ENCODE results near the gene DLAT.
A peak's percentile ranks its signal among the peaks of the same experiment; 100 is the strongest.
"Not testable (repeated sequence)": the region's sequence is repeated elsewhere in the genome, so short reads cannot be mapped to it uniquely, and the experiment has no call there.

The DLAT gene

DNA sequence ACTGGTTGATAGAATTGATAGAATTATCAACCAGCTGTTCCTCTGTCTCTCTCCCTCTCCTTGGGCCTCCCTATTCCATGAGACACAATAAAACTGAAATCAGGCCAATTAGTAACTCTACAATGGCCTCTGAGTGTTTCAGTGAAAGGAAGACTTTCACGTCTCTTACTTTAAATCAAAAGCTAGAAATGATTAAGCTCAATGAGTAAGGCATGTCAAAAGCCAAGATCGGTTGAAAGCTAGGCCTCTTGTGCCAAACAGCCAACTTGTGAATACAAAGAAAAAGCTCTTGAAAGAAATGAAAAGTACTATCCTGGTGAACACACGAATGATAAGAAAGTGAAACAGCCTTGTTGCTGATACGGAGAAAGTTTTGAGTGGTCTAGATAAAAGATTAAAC lies 32.0 kb downstream of the DLAT start:
- peaks cover 43% of the 10 kb centered on the region for H3K36me3 Mint-ChIP-seq
- H3K9me3 Mint-ChIP-seq, result no peaks in the 10 kb centered on the region
- peaks cover 4% of the 10 kb centered on the region for H3K4me1 Mint-ChIP-seq
- H3K4me3 Mint-ChIP-seq, result no peak overlapping the region
- no peaks in the 10 kb centered on the region for H3K27me3 Mint-ChIP-seq
- H3K27ac Mint-ChIP-seq, result no peak overlapping the region
- ATAC-seq, result no peak

DNA sequence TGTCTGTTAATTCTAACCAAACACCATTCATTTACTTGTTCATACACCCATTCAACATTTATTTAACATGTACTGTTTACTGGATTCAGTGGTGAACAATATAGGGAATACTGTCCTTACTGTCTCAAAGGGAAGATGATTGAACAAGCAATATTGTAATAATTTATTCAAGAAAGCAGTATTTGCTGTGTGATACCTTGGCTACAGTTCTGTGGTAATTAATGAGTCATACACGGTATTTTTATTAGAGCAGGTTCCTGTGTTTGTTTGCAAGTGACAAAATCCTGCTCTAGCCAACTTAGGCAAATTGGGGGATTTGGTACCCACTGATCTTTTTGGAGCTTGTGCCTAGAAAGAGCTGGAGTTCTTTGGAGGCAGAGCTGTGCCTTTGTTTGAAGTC lies 32.9 kb downstream of the DLAT start:
- H3K4me1 Mint-ChIP-seq, result no peaks in the 10 kb centered on the region
- H3K4me3 Mint-ChIP-seq, result no peak overlapping the region
- no peak for ATAC-seq
- peaks cover 51% of the 10 kb centered on the region for H3K36me3 Mint-ChIP-seq
- H3K9me3 Mint-ChIP-seq, result no peaks in the 10 kb centered on the region
- H3K27ac Mint-ChIP-seq, result no peak overlapping the region
- no peaks in the 10 kb centered on the region for H3K27me3 Mint-ChIP-seq

DNA sequence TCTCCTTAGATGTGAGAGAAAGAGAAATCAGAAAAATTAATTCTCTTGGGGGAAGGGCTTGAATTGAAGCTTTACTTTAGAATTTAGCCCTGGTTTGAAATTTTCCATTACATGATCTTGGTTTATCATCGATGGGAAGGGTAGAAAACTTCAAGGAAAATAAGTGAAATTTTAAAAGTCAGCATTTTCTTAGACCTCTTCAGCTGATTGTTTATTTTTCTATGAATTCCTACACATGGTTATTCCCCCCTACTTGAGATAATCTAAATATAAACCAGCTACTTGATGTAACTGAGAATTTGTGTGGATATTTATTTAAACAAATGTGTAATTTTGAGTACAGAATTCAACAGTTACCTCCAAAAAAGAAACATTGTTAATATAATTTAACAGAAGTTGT lies 37.7 kb downstream of the DLAT start:
- no peaks in the 10 kb centered on the region for H3K9me3 Mint-ChIP-seq
- ATAC-seq, result no peak
- no peaks in the 10 kb centered on the region for H3K27me3 Mint-ChIP-seq
- H3K4me3 Mint-ChIP-seq, result no peak overlapping the region
- peaks cover 38% of the 10 kb centered on the region for H3K36me3 Mint-ChIP-seq
- H3K4me1 Mint-ChIP-seq, result no peaks in the 10 kb centered on the region
- no peak overlapping the region for H3K27ac Mint-ChIP-seq

- peaks cover 18% of the 10 kb centered on the region for H3K36me3 Mint-ChIP-seq
- peak within 1 kb of the TSS; percentile 98 for H3K27ac Mint-ChIP-seq
- H3K27me3 Mint-ChIP-seq, result no peaks in the 10 kb centered on the region
- H3K4me3 Mint-ChIP-seq, result peak within 1 kb of the TSS; percentile 99
- ATAC-seq, result peak; percentile 92
- peaks cover 33% of the 10 kb centered on the region for H3K4me1 Mint-ChIP-seq
- H3K9me3 Mint-ChIP-seq, result no peaks in the 10 kb centered on the region
Measured at GRCh38 chr11:112073941-112074811, 49.0 kb downstream of the DLAT start, which contains the start of the genes NKAPD1 and PIH1D2. NKAPD1 (plus strand) TSS chr11:112074299; CDS start chr11:112075575, 1,276 bp downstream. PIH1D2 (minus strand) TSS chr11:112074017; CDS start chr11:112073174, 843 bp downstream.

DNA sequence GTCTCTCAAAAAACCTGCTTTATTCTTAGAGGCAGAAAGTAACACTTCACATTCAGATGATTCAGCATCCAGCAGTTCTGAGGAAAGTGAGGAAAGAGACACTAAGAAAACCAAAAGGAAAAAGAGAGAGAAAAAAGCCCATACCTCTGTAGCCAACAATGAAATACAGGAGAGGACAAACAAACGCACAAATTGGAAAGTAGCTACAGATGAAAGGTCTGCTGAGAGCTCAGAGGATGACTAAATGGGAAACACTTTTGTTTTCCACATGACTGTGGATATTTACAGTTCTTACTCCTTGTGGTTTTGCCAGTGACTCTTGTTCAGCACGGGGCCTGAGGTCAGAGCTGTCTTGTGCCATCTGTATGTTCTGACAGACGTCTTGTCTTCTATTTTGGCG lies 57.5 kb downstream of the DLAT start:
- Mint-ChIP-seq H3K4me1 (peaks cover 40% of the 10 kb centered on the region), H3K36me3 (peaks cover 45% of the 10 kb centered on the region), H3K4me3 (no peak overlapping the region), H3K9me3 (no peaks in the 10 kb centered on the region), H3K27ac (peak overlapping the region; percentile 73), H3K27me3 (no peaks in the 10 kb centered on the region)
- ATAC-seq, result no peak

DNA sequence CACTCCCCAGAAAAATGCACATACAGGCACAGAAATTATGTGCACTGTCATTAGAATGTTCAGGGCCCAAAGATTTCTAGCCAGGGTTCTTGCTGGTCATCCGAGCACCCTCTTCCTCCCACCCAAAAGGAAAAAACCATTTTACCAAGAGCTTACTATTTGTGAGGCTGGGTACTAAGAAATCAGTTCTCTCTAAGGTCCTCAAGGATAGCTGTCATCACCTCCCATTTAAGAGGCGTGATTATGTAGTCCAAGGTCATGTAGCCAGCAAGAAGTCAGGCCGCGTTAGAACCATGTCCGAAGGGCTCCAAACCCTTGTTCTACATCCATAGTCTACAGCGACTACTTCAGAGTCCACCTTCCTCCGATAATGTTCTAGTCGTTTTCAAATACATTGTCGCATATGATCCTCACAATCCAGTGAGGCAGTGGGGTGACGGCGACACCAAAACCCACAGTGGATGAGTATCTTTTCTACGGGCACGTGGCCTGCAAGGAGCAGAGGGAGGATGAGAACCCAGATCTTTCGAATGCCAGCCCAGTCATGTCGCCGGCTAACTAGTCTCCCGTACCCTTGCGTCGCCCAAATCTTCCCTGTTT lies 60.7 kb downstream of the DLAT start:
- H3K27me3 Mint-ChIP-seq, result no peaks in the 10 kb centered on the region
- H3K36me3 Mint-ChIP-seq, result peaks cover 71% of the 10 kb centered on the region
- no peaks in the 10 kb centered on the region for H3K9me3 Mint-ChIP-seq
- H3K27ac Mint-ChIP-seq, result peak overlapping the region; percentile 86
- H3K4me1 Mint-ChIP-seq, result peaks cover 63% of the 10 kb centered on the region
- peak overlapping the region; percentile 97 for H3K4me3 Mint-ChIP-seq
- peak; percentile 67 for ATAC-seq

GRCh38 chr11:112086422-112087191 lies 61.4 kb downstream of the DLAT start, which contains the start of the genes SDHD and TIMM8B:
SDHD (plus strand) TSS chr11:112086873; CDS start chr11:112086908, 35 bp downstream.
TIMM8B (minus strand) TSS chr11:112086756; CDS start chr11:112086723, 33 bp downstream.
- peak; percentile 97 for ATAC-seq
- H3K4me1 Mint-ChIP-seq, result peaks cover 63% of the 10 kb centered on the region
- peaks cover 74% of the 10 kb centered on the region for H3K36me3 Mint-ChIP-seq
- H3K27ac Mint-ChIP-seq, result peak within 1 kb of the TSS; percentile 86
- H3K4me3 Mint-ChIP-seq, result peak within 1 kb of the TSS; percentile 97
- H3K9me3 Mint-ChIP-seq, result no peaks in the 10 kb centered on the region
- H3K27me3 Mint-ChIP-seq, result no peaks in the 10 kb centered on the region

DNA sequence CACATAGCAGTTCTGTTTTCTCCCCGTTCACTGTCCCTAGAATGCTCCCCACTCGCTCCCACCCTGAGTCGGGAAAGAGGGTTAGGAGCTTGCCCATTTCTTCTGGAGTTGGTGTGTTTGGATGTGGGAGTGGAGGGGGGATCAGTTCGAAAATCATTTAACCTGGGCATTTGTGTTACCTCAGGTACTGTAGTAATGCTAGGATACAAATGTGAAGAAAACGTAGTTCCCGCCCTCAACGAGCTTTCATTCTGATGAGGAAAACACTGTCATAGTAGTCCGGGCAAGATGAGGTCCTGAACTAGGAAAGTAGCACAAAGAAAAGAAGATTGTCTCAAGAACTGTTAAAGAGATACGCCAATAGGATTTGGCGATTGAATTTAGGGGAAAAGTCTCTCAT lies 62.0 kb downstream of the DLAT start:
- ATAC-seq, result no peak
- H3K4me3 Mint-ChIP-seq, result peak overlapping the region; percentile 97
- H3K36me3 Mint-ChIP-seq, result peaks cover 75% of the 10 kb centered on the region
- H3K27ac Mint-ChIP-seq, result peak overlapping the region; percentile 86
- H3K4me1 Mint-ChIP-seq, result peaks cover 63% of the 10 kb centered on the region
- no peaks in the 10 kb centered on the region for H3K27me3 Mint-ChIP-seq
- no peaks in the 10 kb centered on the region for H3K9me3 Mint-ChIP-seq

DNA sequence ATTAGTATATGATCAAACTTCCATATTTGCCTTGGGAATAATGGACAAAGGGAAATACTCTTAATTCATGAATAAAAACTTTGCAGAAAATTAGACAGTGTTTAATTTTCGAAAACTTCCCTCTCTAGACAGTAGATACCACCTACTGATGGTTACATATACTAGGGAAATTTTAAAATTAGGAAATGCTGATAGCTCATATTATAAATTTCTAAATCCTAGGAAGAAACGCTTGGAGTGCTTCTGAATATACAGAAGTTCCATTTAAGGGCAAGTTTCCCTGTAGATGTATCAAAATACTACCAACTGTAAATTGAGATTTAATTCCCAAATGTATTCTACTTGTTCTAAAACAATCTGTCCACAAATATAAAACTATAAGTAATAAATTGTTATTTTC lies 70.1 kb downstream of the DLAT start:
- peaks cover 62% of the 10 kb centered on the region for H3K36me3 Mint-ChIP-seq
- not testable (repeated sequence) for H3K9me3 Mint-ChIP-seq, H3K4me3 Mint-ChIP-seq, H3K4me1 Mint-ChIP-seq, H3K27me3 Mint-ChIP-seq, H3K27ac Mint-ChIP-seq, ATAC-seq

DNA sequence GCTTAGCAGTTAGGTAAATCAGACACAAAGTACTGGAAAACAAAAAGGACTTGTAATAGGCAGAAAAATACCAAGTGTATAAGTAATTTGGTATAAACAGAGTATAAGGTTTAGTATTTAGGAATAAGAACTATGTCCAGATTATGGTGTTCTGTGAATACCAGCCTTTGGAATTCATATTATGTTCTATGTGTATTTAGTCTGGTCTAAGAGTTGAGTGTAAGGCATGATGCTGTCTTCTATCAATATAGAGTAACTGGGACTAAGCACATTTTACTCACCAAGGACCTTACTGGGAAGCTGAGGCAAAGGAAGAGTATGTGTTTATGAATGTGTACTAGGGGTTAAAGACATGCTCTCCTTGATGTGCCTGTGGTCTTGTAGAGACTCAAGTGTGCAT lies 71.0 kb downstream of the DLAT start:
- Mint-ChIP-seq H3K4me3 (no peak overlapping the region), H3K9me3 (no peaks in the 10 kb centered on the region), H3K4me1 (peaks cover 8% of the 10 kb centered on the region), H3K27me3 (no peaks in the 10 kb centered on the region), H3K27ac (no peak overlapping the region), H3K36me3 (peaks cover 54% of the 10 kb centered on the region)
- ATAC-seq, result no peak

DNA sequence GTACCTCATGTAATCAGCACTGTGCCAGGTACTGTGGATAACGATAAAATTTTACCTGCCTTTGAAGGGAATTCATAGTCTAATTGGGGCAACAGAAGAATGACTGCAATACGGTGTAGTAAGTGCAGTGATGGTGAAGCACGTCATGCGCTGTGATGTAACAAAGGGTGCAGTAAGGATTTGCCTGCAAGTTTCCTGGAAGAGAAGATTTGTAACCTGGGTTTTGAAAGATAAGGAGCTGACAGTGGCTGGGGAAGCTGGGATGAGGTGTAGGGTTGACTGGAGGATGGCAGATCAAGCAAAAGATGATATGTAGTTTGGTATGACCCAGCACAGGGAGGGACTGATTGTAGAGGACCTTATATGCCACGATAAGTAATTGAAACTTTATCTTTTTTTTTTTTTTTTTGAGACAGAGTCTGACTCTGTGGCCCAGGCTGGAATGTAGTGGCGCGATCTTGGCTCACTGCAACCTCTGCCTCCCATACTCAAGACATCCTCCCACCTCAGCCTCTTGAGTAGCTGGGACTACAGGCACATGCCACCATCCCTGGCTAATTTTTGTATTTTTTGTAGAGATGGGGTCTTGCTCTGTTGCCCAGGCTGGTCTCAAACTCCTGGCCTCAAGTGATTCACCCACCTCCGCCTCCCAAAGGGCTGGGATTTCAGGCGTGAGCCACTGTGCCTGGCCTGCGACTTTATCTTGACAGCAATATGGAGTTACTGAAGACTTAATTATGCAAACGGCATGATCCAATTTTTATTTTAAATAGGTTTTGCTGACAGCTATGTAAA lies 72.7 kb downstream of the DLAT start:
- Mint-ChIP-seq H3K9me3 (no peaks in the 10 kb centered on the region), H3K27ac (no peak overlapping the region), H3K27me3 (no peaks in the 10 kb centered on the region), H3K36me3 (peaks cover 38% of the 10 kb centered on the region), H3K4me1 (peaks cover 8% of the 10 kb centered on the region), H3K4me3 (no peak overlapping the region)
- ATAC-seq, result no peak

GRCh38 chr11:112100462-112100861 lies 75.3 kb downstream of the DLAT start:
- peaks cover 8% of the 10 kb centered on the region for H3K4me1 Mint-ChIP-seq
- H3K4me3 Mint-ChIP-seq, result no peak overlapping the region
- no peaks in the 10 kb centered on the region for H3K27me3 Mint-ChIP-seq
- H3K9me3 Mint-ChIP-seq, result no peaks in the 10 kb centered on the region
- no peak for ATAC-seq
- H3K27ac Mint-ChIP-seq, result peak overlapping the region; percentile 72
- H3K36me3 Mint-ChIP-seq, result peaks cover 28% of the 10 kb centered on the region

- Mint-ChIP-seq H3K4me3 (no peak overlapping the region), H3K27ac (no peak overlapping the region), H3K4me1 (peaks cover 8% of the 10 kb centered on the region), H3K27me3 (no peaks in the 10 kb centered on the region), H3K36me3 (peaks cover 4% of the 10 kb centered on the region), H3K9me3 (no peaks in the 10 kb centered on the region)
- no peak for ATAC-seq
Measured at GRCh38 chr11:112103446-112103845, 78.2 kb downstream of the DLAT start.

DNA sequence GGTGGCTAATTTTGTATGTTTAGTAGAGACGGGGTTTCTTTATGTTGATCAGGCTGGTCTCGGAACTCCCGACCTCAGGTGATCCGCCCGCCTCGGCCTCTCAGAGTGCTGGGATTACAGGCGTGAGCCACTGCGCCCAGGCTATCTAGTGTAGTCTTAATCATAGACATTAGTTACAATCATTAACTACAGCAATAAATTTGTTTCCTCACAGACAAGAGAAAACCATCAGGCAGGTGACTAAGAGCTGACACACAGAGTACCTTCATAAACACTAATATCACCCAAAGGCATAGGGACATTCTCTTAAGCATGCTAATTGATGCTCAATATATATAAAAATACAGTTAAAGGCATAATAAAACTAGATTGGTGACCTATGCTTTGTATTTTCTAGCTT lies 80.9 kb downstream of the DLAT start:
- Mint-ChIP-seq H3K4me1 (no peaks in the 10 kb centered on the region), H3K27me3 (no peaks in the 10 kb centered on the region)

More for the DNA sequence above, 80.9 kb downstream of the DLAT start:
- no peak for ATAC-seq
- no peaks in the 10 kb centered on the region for H3K9me3 Mint-ChIP-seq
- H3K36me3 Mint-ChIP-seq, result no peaks in the 10 kb centered on the region
- no peak overlapping the region for H3K27ac Mint-ChIP-seq
- no peak overlapping the region for H3K4me3 Mint-ChIP-seq

Measured in stimulated activated memory B cell treated with anti-CD40 and anti-IgM and Interleukin-4, amounts not matched to agents 10 μg/mL and 1 μg/mL and 100 μg/mL, for 72 hours (primary cell).